ENCODE data around the gene BAG5. TPM values are rescaled to one million over a fixed set of nuclear protein-coding genes. Genes with fewer than 3 reads are reported as not detected.

BAG5 gene
- total and polyA plus RNA-seq, 2 of the 4 experiments (the other 2 are of a cell fraction): 6.7 to 22.2 TPM

- in situ Hi-C loops (cut with MboI; ENCODE audit: low sequenced_read_pairs) (no loop called here), dilution Hi-C loops (cut with HindIII; ENCODE audit: low sequenced_read_pairs, unreplicated experiment) (no loop called here), intact Hi-C loops (cut with micrococcal nuclease) (no loop called here)
- no peak for TF ChIP-seq CHD1 (IDR thresholded peaks at IDR 0.05; ENCODE audit: low read depth, low read length)
- Histone ChIP-seq H2BK5ac (ENCODE audit: low read depth, low read length, poor library complexity, severe bottlenecking) (no peak overlapping the region), H3K4me1 (ENCODE audit: control insufficient read depth, insufficient read depth, low read length) (peaks cover 23% of the 10 kb centered on the region), H4K8ac (ENCODE audit: low read depth in 2 of 2, low read length in 2 of 2) (no peak overlapping the region; a peak in 1 of 4 replicates), H3K56ac (ENCODE audit: extremely low read depth, insufficient read depth, low read length) (no peak overlapping the region), H3K9me3 (ENCODE audit: control insufficient read depth, insufficient read depth, low read length) (no peaks in the 10 kb centered on the region), H2AK9ac (replicated peaks; ENCODE audit: low read depth, low read length, poor library complexity) (peak overlapping the region; percentile 94), H3K4ac (ENCODE audit: low read depth, low read length) (peak overlapping the region; percentile 13; the same call in 1 of the 2 replicates), H3K4me2 (ENCODE audit: low read depth, low read length) (no peak overlapping the region), H3K14ac (replicated peaks; ENCODE audit: low read depth, low read length) (no peak overlapping the region), H4K20me1 (ENCODE audit: insufficient read depth, low read length) (peaks cover 8% of the 10 kb centered on the region; the same call in 1 of the 2 replicates), H2BK15ac (ENCODE audit: low read depth, low read length) (no peak overlapping the region), H3K79me1 (ENCODE audit: low read depth in 1 of 2, low read length in 2 of 2) (no peaks in the 10 kb centered on the region; a peak in 1 of 4 replicates), H2AK5ac (ENCODE audit: low read depth, low read length) (no peak overlapping the region), H2BK20ac (ENCODE audit: low read depth, low read length) (no peak overlapping the region), H3K4me3 (ENCODE audit: insufficient read depth, low read depth, low read length) (no peak overlapping the region), H3K23ac (ENCODE audit: low read depth, low read length) (no peak overlapping the region), H4K5ac (ENCODE audit: low read depth, low read length) (no peak overlapping the region), H4K91ac (ENCODE audit: insufficient read depth, low read depth, low read length) (no peak overlapping the region), H3K36me3 (ENCODE audit: control insufficient read depth, insufficient read depth, low read length) (no peaks in the 10 kb centered on the region), H3K9ac (ENCODE audit: low read depth, low read length) (no peak overlapping the region), H3K27me3 (ENCODE audit: control insufficient read depth, insufficient read depth, low read length) (no peaks in the 10 kb centered on the region), H2AFZ (replicated peaks; ENCODE audit: low read length, poor library complexity) (peak overlapping the region; percentile 33), H3K18ac (ENCODE audit: low read depth, low read length) (no peak overlapping the region), H2BK120ac (ENCODE audit: low read depth, low read length) (no peak overlapping the region), H3K27ac (ENCODE audit: insufficient read depth, low read length) (no peak overlapping the region), H3K9me1 (ENCODE audit: insufficient read depth, low read length) (no peaks in the 10 kb centered on the region)
- no TSS peak for BruUV-seq (replicated peaks)
- CTCF ChIA-PET: no interaction called here
- WGBS, 2 experiments (ENCODE audit: extremely low coverage in 2 of 2, insufficient read length in 1 of 2): 70% methylated on average over 2 of the region's 10 CpGs; no CpG with 5 or more reads in 1 of the 2 experiments
- POLR2A ChIA-PET (ENCODE audit: unreplicated experiment): no interaction called here
- DNase-seq: no peak
- ATAC-seq (ENCODE audit: low read depth): no peak
Measured at GRCh38 chr14:103543140-103543539, 19.3 kb downstream of the BAG5 start.
